ENCODE results near the gene DRAP1. TPM values are rescaled to one million over a fixed set of nuclear protein-coding genes. Genes with fewer than 3 reads are reported as not detected.

The DRAP1 gene
- total RNA-seq, 6 experiments from 2014 or later, result 21.8 to 50.8 (median 32.6) TPM

- peak overlapping the region in 1 of 3 donors; percentile 19 for H3K4me3 ChIP-seq
- TF ChIP-seq, protein P1, sequence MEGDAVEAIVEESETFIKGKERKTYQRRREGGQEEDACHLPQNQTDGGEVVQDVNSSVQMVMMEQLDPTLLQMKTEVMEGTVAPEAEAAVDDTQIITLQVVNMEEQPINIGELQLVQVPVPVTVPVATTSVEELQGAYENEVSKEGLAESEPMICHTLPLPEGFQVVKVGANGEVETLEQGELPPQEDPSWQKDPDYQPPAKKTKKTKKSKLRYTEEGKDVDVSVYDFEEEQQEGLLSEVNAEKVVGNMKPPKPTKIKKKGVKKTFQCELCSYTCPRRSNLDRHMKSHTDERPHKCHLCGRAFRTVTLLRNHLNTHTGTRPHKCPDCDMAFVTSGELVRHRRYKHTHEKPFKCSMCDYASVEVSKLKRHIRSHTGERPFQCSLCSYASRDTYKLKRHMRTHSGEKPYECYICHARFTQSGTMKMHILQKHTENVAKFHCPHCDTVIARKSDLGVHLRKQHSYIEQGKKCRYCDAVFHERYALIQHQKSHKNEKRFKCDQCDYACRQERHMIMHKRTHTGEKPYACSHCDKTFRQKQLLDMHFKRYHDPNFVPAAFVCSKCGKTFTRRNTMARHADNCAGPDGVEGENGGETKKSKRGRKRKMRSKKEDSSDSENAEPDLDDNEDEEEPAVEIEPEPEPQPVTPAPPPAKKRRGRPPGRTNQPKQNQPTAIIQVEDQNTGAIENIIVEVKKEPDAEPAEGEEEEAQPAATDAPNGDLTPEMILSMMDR (IDR thresholded peaks at IDR 0.05), result no peak
- no peak for TF ChIP-seq POLR2A (IDR thresholded peaks at IDR 0.05)
- peak in 2 of 3 donors; percentile 69 to 76 for DNase-seq
- intact Hi-C loops (cut with DNase I), result no loop called here
- no peaks in the 10 kb centered on the region for H3K9me3 ChIP-seq
- peak overlapping the region; percentile 51 to 84 (median 72) for H3K27ac ChIP-seq
- H3K36me3 ChIP-seq, result no peaks in the 10 kb centered on the region
- no peaks in the 10 kb centered on the region for H3K27me3 ChIP-seq
- peaks cover 0 to 21% (median 3%) of the 10 kb centered on the region in 4 donors for H3K4me1 ChIP-seq
- peak; percentile 11 to 25 (median 15) for ATAC-seq
- WGBS (ENCODE audit: insufficient coverage, low coverage, low lambda C conversion rate, missing lambda C conversion rate), result 71% methylated on average over 3 of the region's 16 CpGs
These were observed 25.1 kb upstream of the DRAP1 start for GRCh38 chr11:65894034-65894591.

GRCh38 chr11:65895482-65895981 lies 23.7 kb upstream of the DRAP1 start:
- H3K27ac ChIP-seq, result no peak overlapping the region
- ATAC-seq (no peak), DNase-seq (no peak)
- peaks cover 0 to 19% (median 3%) of the 10 kb centered on the region in 4 donors for H3K4me1 ChIP-seq
- WGBS (ENCODE audit: insufficient coverage, low coverage, low lambda C conversion rate, missing lambda C conversion rate), result 83% methylated on average over 4 of the region's 5 CpGs
- TF ChIP-seq POLR2A (IDR thresholded peaks at IDR 0.05), result no peak
- TF ChIP-seq, protein P1 (IDR thresholded peaks at IDR 0.05), result no peak
- intact Hi-C loops (cut with DNase I), result no loop called here
- no peaks in the 10 kb centered on the region for H3K36me3 ChIP-seq
- no peaks in the 10 kb centered on the region for H3K9me3 ChIP-seq
- no peaks in the 10 kb centered on the region for H3K27me3 ChIP-seq
- H3K4me3 ChIP-seq, result no peak overlapping the region

DNA sequence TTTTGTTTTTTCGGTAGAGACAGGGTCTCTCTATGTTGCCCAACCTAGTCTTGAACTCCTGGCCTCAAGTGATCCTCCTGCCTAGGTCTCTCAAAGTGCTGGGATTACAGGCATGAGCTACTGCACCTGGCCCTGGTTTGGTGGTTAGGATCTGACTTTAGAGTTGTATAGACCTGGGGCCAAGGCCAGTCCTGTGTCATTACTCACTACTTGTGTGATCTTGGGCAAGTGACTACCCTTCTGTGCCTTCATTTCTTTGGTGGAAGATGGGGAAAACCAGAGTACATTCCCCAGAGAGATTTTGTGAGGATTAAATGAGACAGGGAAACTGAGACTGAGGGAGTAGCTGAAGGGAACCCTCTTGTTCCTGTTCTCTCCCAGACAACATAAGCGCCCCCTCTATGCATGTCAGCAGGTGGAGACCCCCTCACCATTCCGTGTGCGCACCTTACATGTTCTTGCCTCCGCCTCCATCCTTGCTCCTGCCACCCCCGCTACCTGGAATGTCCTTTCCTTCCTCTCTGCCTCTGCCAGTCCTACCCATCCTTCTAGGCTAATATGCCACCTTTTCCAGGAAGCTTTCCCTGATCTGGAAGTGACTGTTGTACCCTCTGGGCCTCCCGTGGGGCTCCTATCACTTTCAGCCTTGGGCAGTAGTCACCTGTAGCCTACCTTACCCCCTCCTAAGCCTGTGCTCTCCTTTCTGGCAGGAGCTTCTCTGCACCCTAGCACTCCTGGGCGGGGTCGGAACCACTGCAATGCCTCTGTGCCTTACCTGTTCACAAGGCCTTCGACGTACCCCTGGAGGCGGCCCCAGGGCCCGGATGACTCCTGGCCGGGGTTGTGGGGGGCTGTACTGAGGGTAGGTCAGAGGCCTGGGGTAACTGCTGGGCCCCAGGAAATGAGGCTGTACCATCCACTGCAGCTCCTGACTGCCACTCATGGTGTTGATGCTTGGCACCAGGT lies 22.9 kb upstream of the DRAP1 start:
- intact Hi-C loops (cut with DNase I), result no loop called here
- Histone ChIP-seq H3K4me3 (no peak overlapping the region), H3K4me1 (peaks cover 0 to 13% (median 3%) of the 10 kb centered on the region in 4 donors), H3K9me3 (no peaks in the 10 kb centered on the region), H3K27me3 (no peaks in the 10 kb centered on the region), H3K27ac (no peak overlapping the region), H3K36me3 (no peaks in the 10 kb centered on the region)
- DNase-seq (no peak), ATAC-seq (no peak)
- WGBS (ENCODE audit: insufficient coverage, low coverage, low lambda C conversion rate, missing lambda C conversion rate), result 90% methylated on average over 9 of the region's 14 CpGs
- TF ChIP-seq, protein P1 (IDR thresholded peaks at IDR 0.05), result no peak
- TF ChIP-seq POLR2A (IDR thresholded peaks at IDR 0.05), result no peak

DNA sequence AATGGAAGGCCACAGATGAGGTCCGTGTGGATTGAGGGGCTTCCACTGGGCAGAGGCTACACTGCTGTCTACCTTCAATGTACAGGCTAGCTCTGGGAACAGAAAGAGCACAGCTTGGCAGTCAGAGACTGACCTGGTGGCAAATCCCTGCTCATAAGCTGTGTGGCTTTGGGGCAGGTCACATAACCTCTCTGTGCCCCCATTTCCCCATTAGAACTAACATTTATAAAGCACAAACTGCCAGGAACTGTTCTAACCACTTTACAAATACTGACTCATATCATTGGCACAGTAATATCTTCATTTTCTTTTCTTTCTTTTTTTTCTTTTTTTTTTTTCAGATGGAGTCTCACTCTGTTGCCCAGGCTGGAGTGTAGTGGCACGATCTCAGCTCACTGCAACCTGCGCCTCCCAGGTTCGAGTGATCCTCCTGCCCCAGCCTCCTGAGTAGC lies 22.2 kb upstream of the DRAP1 start:
- TF ChIP-seq, protein P1 (IDR thresholded peaks at IDR 0.05), result no peak
- 94% methylated on average over 3 of the region's 4 CpGs for WGBS (ENCODE audit: insufficient coverage, low coverage, low lambda C conversion rate, missing lambda C conversion rate)

More for the DNA sequence above, 22.2 kb upstream of the DRAP1 start:
- intact Hi-C loops (cut with DNase I), result no loop called here
- H3K27me3 ChIP-seq, result no peaks in the 10 kb centered on the region
- no peaks in the 10 kb centered on the region for H3K36me3 ChIP-seq
- no peak overlapping the region for H3K4me3 ChIP-seq
- peaks cover 0 to 9% (median 3%) of the 10 kb centered on the region in 4 donors for H3K4me1 ChIP-seq
- ATAC-seq (no peak), DNase-seq (no peak)
- no peaks in the 10 kb centered on the region for H3K9me3 ChIP-seq
- H3K27ac ChIP-seq, result no peak overlapping the region
